Uterus (tissue), 4 donors: ENCODE measurements around the gene OR6C1. TPM values are rescaled to one million over a fixed set of nuclear protein-coding genes. Genes with fewer than 3 reads are reported as not detected.
"Not testable (repeated sequence)": the region's sequence is repeated elsewhere in the genome, so short reads cannot be mapped to it uniquely, and the experiment has no call there.

Experiments
- DNase-seq, 2 donors: peaks; one replicate each; pipeline ENCODE4 v3.0.0-alpha.2; 2019 to 2020
- H3K27ac ChIP-seq, 2 donors: fragments of 200-600 bp; sonication (generic); 1 replicate in 1 of 2; 2 replicates in 1 of 2; pipeline ENCODE4 v1.5.1; 2016 to 2018
- H3K27me3 ChIP-seq, 2 donors: fragments of 200-600 bp; sonication (generic); one replicate each; pipeline ENCODE4 v1.5.1; 2018 to 2019; ENCODE audit warnings: control low read depth in 1 of 2
- H3K36me3 ChIP-seq, 2 donors: fragments of 200-600 bp; sonication (generic); one replicate each; pipeline ENCODE4 v1.5.1; 2019; ENCODE audit warnings: control low read depth in 1 of 2
- H3K4me1 ChIP-seq, 2 donors: fragments of 200-600 bp; sonication (generic); one replicate each; pipeline ENCODE4 v1.5.1; 2018 to 2019; ENCODE audit warnings: control low read depth in 1 of 2
- H3K4me3 ChIP-seq, 2 donors: fragments of 200-600 bp; sonication (generic); 1 replicate in 1 of 2; 2 replicates in 1 of 2; pipeline ENCODE4 v1.5.1; 2018 to 2019; ENCODE audit warnings: mild to moderate bottlenecking in 1 of 2
- H3K9me3 ChIP-seq, 2 donors: fragments of 200-600 bp; sonication (generic); one replicate each; pipeline ENCODE4 v1.5.1; 2019; ENCODE audit warnings: control low read depth in 1 of 2
- CTCF ChIP-seq, 4 experiments: fragments of 200-600 bp in 2 of 4; fragments of 450-650 bp in 2 of 4; sonication (generic) in 2 of 4; IDR thresholded peaks; one replicate each; pipeline ENCODE4 v1.5.1; 2016 to 2019; ENCODE audit warnings: antibody characterized with exemption in 4 of 4, mild to moderate bottlenecking in 2 of 4, moderate library complexity in 1 of 4
- POLR2A ChIP-seq, 2 donors: fragments of 450-650 bp; IDR thresholded peaks; one replicate each; pipeline ENCODE4 v1.6.1; 2016; ENCODE audit warnings: antibody characterized with exemption in 2 of 2, mild to moderate bottlenecking in 1 of 2, moderate library complexity in 1 of 2
- intact Hi-C: fragments of 100-400 bp; cut with DNase I; formaldehyde crosslinking; loops from one replicate; pipeline ENCODE4 v1.15.1; 2023; ENCODE audit warnings: low total_unique reads
- total RNA-seq, 4 donors: library from RNA; depleted of rRNA in 3 of 4; stranded (reverse); fragments of >200 nt in 3 of 4; gene quantifications; one replicate each; pipeline versions ENCODE4 v1.1.0 to v1.2.4, GENCODE V29; 2014 to 2023
- donor health status: DM: yes; HTN: yes; CAD: no.

The OR6C1 gene
- total RNA-seq, 4 donors from 2014 or later, result not detected

GRCh38 chr12:55330446-55330845, 16.3 kb downstream of the OR6C1 start, which contains the start of gene OR6C3:
TSS of gene OR6C3 (plus strand) at chr12:55330746. CDS start at chr12:55331701, 955 bp downstream.
- Histone ChIP-seq H3K4me1 (no peaks in the 10 kb centered on the region), H3K9me3 (no peaks in the 10 kb centered on the region), H3K4me3 (no peak within 1 kb of the TSS), H3K27ac (no peak within 1 kb of the TSS), H3K36me3 (no peaks in the 10 kb centered on the region), H3K27me3 (no peaks in the 10 kb centered on the region)
- DNase-seq, result no peak
- TF ChIP-seq POLR2A (IDR thresholded peaks at IDR 0.05) (no peak), CTCF (IDR thresholded peaks at IDR 0.05) (no peak)
- intact Hi-C loops, result no loop called here

GRCh38 chr12:55336002-55336401, 21.9 kb downstream of the OR6C1 start:
- intact Hi-C loops, result no loop called here
- DNase-seq, result no peak
- Histone ChIP-seq H3K36me3 (no peaks in the 10 kb centered on the region), H3K4me1 (no peaks in the 10 kb centered on the region), H3K27ac (no peak overlapping the region), H3K4me3 (no peak overlapping the region), H3K27me3 (no peaks in the 10 kb centered on the region), H3K9me3 (no peaks in the 10 kb centered on the region)
- TF ChIP-seq POLR2A (IDR thresholded peaks at IDR 0.05) (no peak), CTCF (IDR thresholded peaks at IDR 0.05) (no peak)

GRCh38 chr12:55355338-55355737, 41.2 kb downstream of the OR6C1 start:
- DNase-seq, intact Hi-C loops, H3K9me3 ChIP-seq, H3K4me3 ChIP-seq, H3K36me3 ChIP-seq, H3K4me1 ChIP-seq, H3K27ac ChIP-seq, H3K27me3 ChIP-seq: not testable (repeated sequence)

GRCh38 chr12:55362675-55363074, 48.5 kb downstream of the OR6C1 start, which contains the start of gene OR6C75:
TSS of gene OR6C75 (plus strand) at chr12:55362975. CDS start at chr12:55365111, 2,136 bp downstream.
- no peak for TF ChIP-seq CTCF (IDR thresholded peaks at IDR 0.05)
- TF ChIP-seq POLR2A (IDR thresholded peaks at IDR 0.05), result no peak
- no peaks in the 10 kb centered on the region for H3K27me3 ChIP-seq
- no peaks in the 10 kb centered on the region for H3K36me3 ChIP-seq
- H3K4me1 ChIP-seq, result no peaks in the 10 kb centered on the region
- intact Hi-C loops, result no loop called here
- no peaks in the 10 kb centered on the region for H3K9me3 ChIP-seq
- no peak for DNase-seq
- H3K27ac ChIP-seq, result no peak within 1 kb of the TSS
- no peak within 1 kb of the TSS for H3K4me3 ChIP-seq

- H3K27me3 ChIP-seq, result no peaks in the 10 kb centered on the region
- DNase-seq, result no peak
- TF ChIP-seq POLR2A (IDR thresholded peaks at IDR 0.05) (no peak), CTCF (IDR thresholded peaks at IDR 0.05) (no peak)
- H3K4me3 ChIP-seq, result no peak overlapping the region
- intact Hi-C loops, result no loop called here
- no peaks in the 10 kb centered on the region for H3K4me1 ChIP-seq
- H3K27ac ChIP-seq, result no peak overlapping the region
- H3K9me3 ChIP-seq, result no peaks in the 10 kb centered on the region
- H3K36me3 ChIP-seq, result no peaks in the 10 kb centered on the region
These were observed 50.9 kb downstream of the OR6C1 start for GRCh38 chr12:55365086-55365485.

Other genes starting within 250 kb of the OR6C1 start
- gene OR9K2, start 187.9 kb upstream of the OR6C1 start, total RNA-seq, result not detected
- not detected for gene OR10A7, start 93.3 kb upstream of the OR6C1 start, total RNA-seq
- not detected for gene OR6C74, start 69.7 kb upstream of the OR6C1 start, total RNA-seq
- gene OR6C6, start 17.8 kb upstream of the OR6C1 start, total RNA-seq, result not detected
- gene OR6C3, start 16.4 kb downstream of the OR6C1 start, total RNA-seq, result not detected
- gene OR6C75, start 48.6 kb downstream of the OR6C1 start, total RNA-seq, result not detected
- not detected for gene OR6C65, start 86.2 kb downstream of the OR6C1 start, total RNA-seq
- gene OR6C76, start 111.9 kb downstream of the OR6C1 start, total RNA-seq, result not detected
- not detected for gene OR6C2, start 129.7 kb downstream of the OR6C1 start, total RNA-seq
- not detected for gene OR6C70, start 155.8 kb downstream of the OR6C1 start, total RNA-seq
- gene OR6C68, start 178.0 kb downstream of the OR6C1 start, total RNA-seq, result not detected
- not detected for gene OR6C4, start 235.3 kb downstream of the OR6C1 start, total RNA-seq